Lung (tissue), 12 donors: ENCODE results near the gene DACT1. TPM values are rescaled to one million over a fixed set of nuclear protein-coding genes. Genes with fewer than 3 reads are reported as not detected.

Experiments used
- ATAC-seq: fragments of 200-7000 bp; cut with Tn5 transposase; one replicate; pipeline ENCODE4 v1.9.1; 2020; ENCODE audit warnings: moderate number of reproducible peaks; ENCODE audit not compliant: insufficient read depth, low FRiP score
- DNase-seq, 3 donors: peaks; one replicate each; pipeline ENCODE4 v3.0.0-alpha.2; 2013 to 2017
- H3K27ac ChIP-seq, 2 donors: one replicate each; pipeline ENCODE4 v1.5.1; 2013; ENCODE audit warnings: mild to moderate bottlenecking in 2 of 2, moderate library complexity in 2 of 2, control low read depth in 1 of 2, inconsistent platforms in 1 of 2, low read depth in 1 of 2, low read length in 1 of 2
- H3K27me3 ChIP-seq, 3 donors: one replicate each; pipeline ENCODE4 v1.5.1; 2013; ENCODE audit warnings: low read length in 2 of 3; ENCODE audit not compliant: control insufficient read depth in 3 of 3, insufficient read depth in 3 of 3
- H3K36me3 ChIP-seq, 4 donors: one replicate each; pipeline ENCODE4 v1.5.1; 2013; ENCODE audit warnings: low read length in 4 of 4, mild to moderate bottlenecking in 1 of 4, moderate library complexity in 1 of 4; ENCODE audit not compliant: control insufficient read depth in 4 of 4, insufficient read depth in 4 of 4
- H3K4me1 ChIP-seq, 5 donors: one replicate each; pipeline ENCODE4 v1.5.1; 2013; ENCODE audit warnings: low read length in 5 of 5, mild to moderate bottlenecking in 2 of 5, moderate library complexity in 1 of 5; ENCODE audit not compliant: control insufficient read depth in 5 of 5, insufficient read depth in 5 of 5
- H3K4me3 ChIP-seq: one replicate; pipeline ENCODE4 v1.5.1; 2013; ENCODE audit warnings: mild to moderate bottlenecking, control low read depth, moderate library complexity
- H3K9ac ChIP-seq, 2 donors: one replicate each; pipeline ENCODE4 v1.5.1; 2013; ENCODE audit warnings: low read length in 2 of 2, control low read depth in 1 of 2; ENCODE audit not compliant: insufficient read depth in 1 of 2
- H3K9me3 ChIP-seq, 4 donors: one replicate each; pipeline ENCODE4 v1.5.1; 2013; ENCODE audit warnings: low read length in 3 of 4, mild to moderate bottlenecking in 1 of 4, moderate library complexity in 1 of 4; ENCODE audit not compliant: control insufficient read depth in 4 of 4, insufficient read depth in 3 of 4
- WGBS, 2 donors: extraction: QIAGEN DNeasy Blood & Tissue Kit; methylation state at CpG; one replicate each; pipeline ENCODE4 v1.1.7; 2013; 5-methylcytosine and 5-hydroxymethylcytosine counted together
- polyA plus RNA-seq, 2 donors: library from polyadenylated mRNA; stranded (reverse); fragments of 200-250 nt; gene quantifications; one replicate each; pipeline ENCODE4 v1.2.1, GENCODE V29; 2013
- total RNA-seq, 2 donors: library from RNA; depleted of rRNA in 1 of 2; stranded (reverse); fragments of >200 nt in 1 of 2; gene quantifications; one replicate each; pipeline ENCODE4 v1.2.1, GENCODE V29; 2014 to 2021
- TF ChIP-seq, protein P1 (sequence below): IDR thresholded peaks from 2 replicates; pipeline ENCODE4 v1.5.1; 2012; ENCODE audit warnings: mild to moderate bottlenecking; ENCODE audit errors: control extremely low read depth, extremely low read depth
- donor health status: control.
- donor health status: control.
- donor health status: Bipolar disorder and iron deficiency.
- donor health status: healthy.
- donor health status: DM: yes; HTN: yes; CAD: no.

Gene DACT1
- total and polyA plus RNA-seq, 4 donors: 1.7 to 22.4 (median 3.9) TPM

DNA sequence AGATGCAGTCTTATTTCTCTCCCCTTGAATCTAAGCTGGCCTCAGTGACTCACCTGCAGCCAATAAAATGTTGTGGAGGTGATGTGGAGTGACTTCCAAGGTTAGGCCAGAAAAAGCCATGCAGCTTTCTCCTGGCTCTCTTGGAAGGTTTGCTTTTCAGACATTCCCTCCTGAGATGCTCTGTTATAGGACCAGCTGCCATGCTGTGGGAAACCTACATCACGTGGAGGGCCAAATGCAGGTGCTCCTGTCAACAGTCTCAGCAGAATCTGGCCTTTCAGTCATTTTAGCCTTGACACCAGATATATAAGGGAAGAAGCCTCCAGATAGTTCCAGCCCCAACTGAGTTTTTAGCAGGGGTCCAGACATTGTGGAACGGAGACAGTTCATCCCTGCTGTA, 38.1 kb upstream of the DACT1 start:
- ATAC-seq (no peak), DNase-seq (no peak)
- H3K9me3 ChIP-seq: no peaks in the 10 kb centered on the region
- H3K27ac ChIP-seq: no peak overlapping the region
- peaks cover 0 to 13% (median 0%) of the 10 kb centered on the region in 5 donors for H3K4me1 ChIP-seq
- H3K36me3 ChIP-seq: no peaks in the 10 kb centered on the region
- 95% methylated on average over 2 of the region's 2 CpGs for WGBS, 2 donors
- H3K27me3 ChIP-seq: no peaks in the 10 kb centered on the region
- H3K4me3 ChIP-seq: no peak overlapping the region
- TF ChIP-seq, protein P1, sequence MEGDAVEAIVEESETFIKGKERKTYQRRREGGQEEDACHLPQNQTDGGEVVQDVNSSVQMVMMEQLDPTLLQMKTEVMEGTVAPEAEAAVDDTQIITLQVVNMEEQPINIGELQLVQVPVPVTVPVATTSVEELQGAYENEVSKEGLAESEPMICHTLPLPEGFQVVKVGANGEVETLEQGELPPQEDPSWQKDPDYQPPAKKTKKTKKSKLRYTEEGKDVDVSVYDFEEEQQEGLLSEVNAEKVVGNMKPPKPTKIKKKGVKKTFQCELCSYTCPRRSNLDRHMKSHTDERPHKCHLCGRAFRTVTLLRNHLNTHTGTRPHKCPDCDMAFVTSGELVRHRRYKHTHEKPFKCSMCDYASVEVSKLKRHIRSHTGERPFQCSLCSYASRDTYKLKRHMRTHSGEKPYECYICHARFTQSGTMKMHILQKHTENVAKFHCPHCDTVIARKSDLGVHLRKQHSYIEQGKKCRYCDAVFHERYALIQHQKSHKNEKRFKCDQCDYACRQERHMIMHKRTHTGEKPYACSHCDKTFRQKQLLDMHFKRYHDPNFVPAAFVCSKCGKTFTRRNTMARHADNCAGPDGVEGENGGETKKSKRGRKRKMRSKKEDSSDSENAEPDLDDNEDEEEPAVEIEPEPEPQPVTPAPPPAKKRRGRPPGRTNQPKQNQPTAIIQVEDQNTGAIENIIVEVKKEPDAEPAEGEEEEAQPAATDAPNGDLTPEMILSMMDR: no peak
- H3K9ac ChIP-seq: no peak overlapping the region

DNA sequence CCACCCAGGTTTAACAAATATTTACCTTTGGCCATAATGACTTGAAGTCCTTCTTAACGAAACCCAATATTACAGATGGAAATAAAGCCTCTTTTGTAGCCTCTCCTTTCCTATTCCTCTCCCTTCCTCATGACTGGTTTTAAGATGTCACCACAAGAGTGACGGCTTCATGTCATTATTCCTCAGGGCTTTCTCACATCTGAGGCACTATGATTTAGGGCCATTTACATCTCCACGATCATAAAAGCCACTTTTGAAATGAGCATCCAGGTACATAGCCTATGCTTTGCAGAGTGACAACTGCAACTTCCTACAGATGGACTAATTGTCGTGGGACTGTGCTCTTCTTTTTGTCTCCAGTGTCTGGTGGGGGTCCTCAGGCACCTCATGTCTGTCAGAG, 32.3 kb upstream of the DACT1 start:
- no peaks in the 10 kb centered on the region for H3K9me3 ChIP-seq
- no peak overlapping the region for H3K27ac ChIP-seq
- no peaks in the 10 kb centered on the region for H3K36me3 ChIP-seq
- ATAC-seq (no peak), DNase-seq (no peak)
- 76 to 80% methylated on average over 4 of the region's 4 CpGs for WGBS, 2 donors
- no peaks in the 10 kb centered on the region for H3K4me1 ChIP-seq
- TF ChIP-seq, protein P1: no peak
- no peak overlapping the region for H3K9ac ChIP-seq
- no peak overlapping the region for H3K4me3 ChIP-seq
- no peaks in the 10 kb centered on the region for H3K27me3 ChIP-seq

DNA sequence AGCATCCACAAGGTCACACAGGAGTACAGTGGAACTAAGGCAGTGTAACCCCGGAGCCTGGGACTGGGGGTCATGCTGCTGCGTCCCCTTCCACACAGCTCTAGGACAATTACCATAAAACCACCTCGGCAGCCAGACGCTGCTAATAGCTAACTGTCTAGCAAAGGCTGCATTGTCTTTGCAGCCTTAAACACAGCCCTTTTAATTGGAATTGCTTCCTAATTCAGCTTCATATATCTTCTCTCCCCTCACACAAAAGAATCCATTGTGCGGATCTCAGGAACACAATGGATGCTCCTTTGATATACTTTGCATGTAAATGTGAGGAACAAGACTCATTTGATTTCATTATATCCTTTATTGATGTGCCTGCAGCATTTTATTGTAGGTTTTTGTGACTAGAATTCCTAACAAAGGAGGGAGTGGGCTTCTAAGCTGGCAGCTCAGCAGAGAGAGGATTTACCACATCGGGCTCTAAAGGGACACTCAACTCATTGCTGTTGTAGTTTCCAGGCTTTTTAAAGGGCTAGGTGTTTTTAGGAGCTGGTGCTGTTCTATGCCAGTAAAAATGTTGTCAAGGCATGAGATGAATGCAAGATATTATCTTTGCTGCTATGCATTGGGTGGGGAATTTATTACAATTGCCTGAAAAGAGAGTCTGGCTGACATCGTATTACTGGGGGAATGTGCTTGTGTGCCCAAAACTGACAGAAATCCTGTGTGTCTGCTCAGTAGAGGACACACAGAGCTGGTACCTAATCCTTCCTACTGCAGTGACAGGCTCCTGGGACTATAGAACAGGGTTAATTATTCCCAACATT, 30.4 kb upstream of the DACT1 start:
- no peak overlapping the region for H3K27ac ChIP-seq
- H3K9ac ChIP-seq: no peak overlapping the region
- ATAC-seq (no peak), DNase-seq (no peak)
- no peaks in the 10 kb centered on the region for H3K27me3 ChIP-seq
- 76 to 89% methylated on average over 7 of the region's 7 CpGs for WGBS, 2 donors
- H3K4me1 ChIP-seq: no peaks in the 10 kb centered on the region
- TF ChIP-seq, protein P1: no peak
- H3K9me3 ChIP-seq: no peaks in the 10 kb centered on the region
- H3K4me3 ChIP-seq: no peak overlapping the region
- H3K36me3 ChIP-seq: no peaks in the 10 kb centered on the region

DNA sequence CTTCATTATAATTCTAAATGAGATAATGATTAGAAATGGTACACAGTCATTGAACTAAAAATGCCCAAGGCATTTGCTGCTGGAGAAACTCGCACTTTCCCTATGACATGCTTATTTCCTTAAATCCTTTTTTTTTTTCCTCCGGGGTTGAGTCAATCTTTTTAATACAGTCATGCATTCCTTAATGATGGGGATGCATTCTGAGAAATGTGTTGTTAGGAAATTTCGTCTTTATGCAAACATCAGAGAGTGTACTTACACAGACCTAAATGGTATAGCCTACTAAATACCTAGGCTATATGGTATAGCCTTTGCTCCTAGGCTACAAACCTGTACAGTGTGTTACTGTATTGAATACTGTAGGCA, 29.8 kb upstream of the DACT1 start:
- TF ChIP-seq, protein P1: no peak
- DNase-seq: no peak
- no peak overlapping the region for H3K9ac ChIP-seq
- no peak for ATAC-seq
- no peak overlapping the region for H3K27ac ChIP-seq
- no peak overlapping the region for H3K4me3 ChIP-seq
- no peaks in the 10 kb centered on the region for H3K27me3 ChIP-seq
- no peaks in the 10 kb centered on the region for H3K36me3 ChIP-seq
- no peaks in the 10 kb centered on the region for H3K9me3 ChIP-seq
- H3K4me1 ChIP-seq: no peaks in the 10 kb centered on the region
- WGBS, 2 donors: 75 to 85% methylated on average over 3 of the region's 3 CpGs
